HAP-1 (cell line): ENCODE measurements around the gene PRSS21.

Experiments used
- DNase-seq, 2 experiments: peaks; one replicate each; pipeline ENCODE4 v3.0.0-alpha.2; 2016 to 2020; ENCODE audit warnings: low spot score in 2 of 2
- H3K27me3 ChIP-seq: fragments of 250-450 bp; sonication (Bioruptor Pico); 2 replicates; pipeline ENCODE4 v1.5.1; 2020; ENCODE audit warnings: low read depth, mild to moderate bottlenecking, moderate library complexity
- H3K36me3 ChIP-seq: fragments of 250-450 bp; sonication (Bioruptor Pico); replicated peaks from 2 replicates; pipeline ENCODE4 v1.5.1; 2020; ENCODE audit warnings: mild to moderate bottlenecking
- H3K4me1 ChIP-seq: fragments of 250-450 bp; sonication (Bioruptor Pico); 2 replicates; pipeline ENCODE4 v1.5.1; 2020; ENCODE audit warnings: mild to moderate bottlenecking
- H3K4me3 ChIP-seq: fragments of 250-450 bp; sonication (Bioruptor Pico); 2 replicates; pipeline ENCODE4 v1.5.1; 2020; ENCODE audit warnings: mild to moderate bottlenecking, moderate library complexity
- H3K9me3 ChIP-seq: fragments of 250-450 bp; sonication (Bioruptor Pico); 2 replicates; pipeline ENCODE4 v1.5.1; 2020; ENCODE audit warnings: mild to moderate bottlenecking, moderate library complexity
- in situ Hi-C: fragments of 300-500 bp; cut with MboI; formaldehyde crosslinking; loops from 3 replicates; pipeline ENCODE4 v1.14.3; 2020; ENCODE audit warnings: low sequenced_read_pairs, inconsistent platforms, mixed read lengths

Gene PRSS21

GRCh38 chr16:2828876-2829430 lies 11.9 kb downstream of the PRSS21 start:
- no peaks in the 10 kb centered on the region for H3K9me3 ChIP-seq
- no peaks in the 10 kb centered on the region for H3K4me1 ChIP-seq
- no peaks in the 10 kb centered on the region for H3K36me3 ChIP-seq
- peaks cover 10% of the 10 kb centered on the region; the same call in 1 of the 2 replicates for H3K27me3 ChIP-seq
- DNase-seq: no peak
- no peak overlapping the region for H3K4me3 ChIP-seq
- in situ Hi-C loops: no loop called here

- no peaks in the 10 kb centered on the region for H3K9me3 ChIP-seq
- no peak within 1 kb of the TSS for H3K4me3 ChIP-seq
- DNase-seq: no peak
- peaks cover 10% of the 10 kb centered on the region; the same call in 1 of the 2 replicates for H3K27me3 ChIP-seq
- H3K4me1 ChIP-seq: no peaks in the 10 kb centered on the region
- in situ Hi-C loops: no loop called here
- H3K36me3 ChIP-seq: no peaks in the 10 kb centered on the region
These were observed 12.7 kb downstream of the PRSS21 start, which contains the start of gene ZG16B for GRCh38 chr16:2829501-2830354. Gene ZG16B, plus strand, starts transcription at chr16:2830303. Its CDS starts 139 bp downstream, at chr16:2830442.

GRCh38 chr16:2830355-2830695 lies 13.3 kb downstream of the PRSS21 start:
- H3K9me3 ChIP-seq: no peaks in the 10 kb centered on the region
- H3K4me1 ChIP-seq: no peaks in the 10 kb centered on the region
- DNase-seq: no peak
- no peaks in the 10 kb centered on the region for H3K36me3 ChIP-seq
- H3K4me3 ChIP-seq: no peak overlapping the region
- peaks cover 10% of the 10 kb centered on the region; the same call in 1 of the 2 replicates for H3K27me3 ChIP-seq
- in situ Hi-C loops: no loop called here

- H3K36me3 ChIP-seq: no peaks in the 10 kb centered on the region
- H3K4me1 ChIP-seq: no peaks in the 10 kb centered on the region
- peaks cover 4% of the 10 kb centered on the region; the same call in 1 of the 2 replicates for H3K27me3 ChIP-seq
- no peak for DNase-seq
- no peaks in the 10 kb centered on the region for H3K9me3 ChIP-seq
- in situ Hi-C loops: no loop called here
- no peak overlapping the region for H3K4me3 ChIP-seq
These were observed 14.2 kb downstream of the PRSS21 start for GRCh38 chr16:2831203-2831602.

GRCh38 chr16:2833776-2834175 lies 16.7 kb downstream of the PRSS21 start:
- H3K27me3 ChIP-seq: peaks cover 4% of the 10 kb centered on the region; the same call in 1 of the 2 replicates
- H3K4me1 ChIP-seq: no peaks in the 10 kb centered on the region
- no peaks in the 10 kb centered on the region for H3K9me3 ChIP-seq
- H3K36me3 ChIP-seq: no peaks in the 10 kb centered on the region
- in situ Hi-C loops: no loop called here
- DNase-seq: no peak
- no peak overlapping the region for H3K4me3 ChIP-seq

GRCh38 chr16:2834968-2835367 lies 17.9 kb downstream of the PRSS21 start:
- no peak overlapping the region for H3K4me3 ChIP-seq
- no peaks in the 10 kb centered on the region for H3K9me3 ChIP-seq
- H3K36me3 ChIP-seq: no peaks in the 10 kb centered on the region
- no peaks in the 10 kb centered on the region for H3K27me3 ChIP-seq
- no peak for DNase-seq
- in situ Hi-C loops: no loop called here
- H3K4me1 ChIP-seq: no peaks in the 10 kb centered on the region

- in situ Hi-C loops: no loop called here
- no peaks in the 10 kb centered on the region for H3K4me1 ChIP-seq
- no peak for DNase-seq
- H3K27me3 ChIP-seq: no peaks in the 10 kb centered on the region
- H3K36me3 ChIP-seq: no peaks in the 10 kb centered on the region
- no peak overlapping the region for H3K4me3 ChIP-seq
- no peaks in the 10 kb centered on the region for H3K9me3 ChIP-seq
These were observed 18.8 kb downstream of the PRSS21 start for GRCh38 chr16:2835638-2836493.

GRCh38 chr16:2836646-2837508 lies 19.8 kb downstream of the PRSS21 start:
- in situ Hi-C loops: no loop called here
- H3K4me3 ChIP-seq: no peak overlapping the region

GRCh38 chr16:2838928-2839327 lies 21.9 kb downstream of the PRSS21 start:
- in situ Hi-C loops: no loop called here
- no peaks in the 10 kb centered on the region for H3K36me3 ChIP-seq
- H3K9me3 ChIP-seq: peaks cover 5% of the 10 kb centered on the region; the same call in 1 of the 2 replicates
- peak; percentile 28 to 78 for DNase-seq
- no peaks in the 10 kb centered on the region for H3K27me3 ChIP-seq
- peaks cover 9% of the 10 kb centered on the region for H3K4me1 ChIP-seq
- H3K4me3 ChIP-seq: no peak overlapping the region

More at GRCh38 chr16:2836646-2837508, 19.8 kb downstream of the PRSS21 start:
- no peak for DNase-seq
- Histone ChIP-seq H3K36me3 (no peaks in the 10 kb centered on the region), H3K9me3 (no peaks in the 10 kb centered on the region), H3K27me3 (no peaks in the 10 kb centered on the region), H3K4me1 (peaks cover under 1% of the 10 kb centered on the region; the same call in 1 of the 2 replicates)

GRCh38 chr16:2839650-2840450 lies 22.8 kb downstream of the PRSS21 start:
- H3K4me3 ChIP-seq: no peak overlapping the region
- peaks cover 5% of the 10 kb centered on the region; the same call in 1 of the 2 replicates for H3K9me3 ChIP-seq
- H3K36me3 ChIP-seq: no peaks in the 10 kb centered on the region
- in situ Hi-C loops: no loop called here
- peaks cover 9% of the 10 kb centered on the region for H3K4me1 ChIP-seq
- no peak for DNase-seq
- H3K27me3 ChIP-seq: no peaks in the 10 kb centered on the region

- in situ Hi-C loops: no loop called here
- Histone ChIP-seq H3K4me3 (no peak overlapping the region), H3K27me3 (no peaks in the 10 kb centered on the region), H3K4me1 (peaks cover 9% of the 10 kb centered on the region), H3K36me3 (no peaks in the 10 kb centered on the region), H3K9me3 (peaks cover 5% of the 10 kb centered on the region; the same call in 1 of the 2 replicates)
- no peak for DNase-seq
These were observed 23.9 kb downstream of the PRSS21 start for GRCh38 chr16:2840914-2841313.

GRCh38 chr16:2841606-2842339 lies 24.7 kb downstream of the PRSS21 start:
- Histone ChIP-seq H3K36me3 (no peaks in the 10 kb centered on the region), H3K27me3 (no peaks in the 10 kb centered on the region), H3K4me1 (peaks cover 9% of the 10 kb centered on the region), H3K9me3 (peaks cover 5% of the 10 kb centered on the region; the same call in 1 of the 2 replicates), H3K4me3 (peak overlapping the region; percentile 27)
- in situ Hi-C loops: no loop called here
- DNase-seq: no peak
